ENCODE data around the gene TRIM44. TPM values are rescaled to one million over a fixed set of nuclear protein-coding genes. Genes with fewer than 3 reads are reported as not detected.

TRIM44 gene
- total RNA-seq, 1 donor from 2014 or later: 68.7 TPM

GRCh38 chr11:35811783-35812182, 149.2 kb downstream of the TRIM44 start:
- H3K27ac Mint-ChIP-seq (ENCODE audit: unreplicated experiment): no peak overlapping the region

GRCh38 chr11:35812828-35813227, 150.3 kb downstream of the TRIM44 start:
- Mint-ChIP-seq H3K27ac (ENCODE audit: unreplicated experiment) (no peak overlapping the region), H3K4me1 (ENCODE audit: low read depth) (peaks cover 6% of the 10 kb centered on the region), H3K27me3 (ENCODE audit: low read depth) (no peaks in the 10 kb centered on the region), H3K9me3 (ENCODE audit: low read depth) (no peaks in the 10 kb centered on the region), H3K36me3 (ENCODE audit: low read depth) (peaks cover 9% of the 10 kb centered on the region), H3K4me3 (ENCODE audit: unreplicated experiment) (no peak overlapping the region)
- DNase-seq (ENCODE audit: low spot score): no peak
- TF ChIP-seq CTCF (IDR thresholded peaks at IDR 0.05): no peak

More at GRCh38 chr11:35811783-35812182, 149.2 kb downstream of the TRIM44 start:
- no peaks in the 10 kb centered on the region for H3K27me3 Mint-ChIP-seq (ENCODE audit: low read depth)
- no peaks in the 10 kb centered on the region for H3K9me3 Mint-ChIP-seq (ENCODE audit: low read depth)
- DNase-seq (ENCODE audit: low spot score): no peak
- no peak for TF ChIP-seq CTCF (IDR thresholded peaks at IDR 0.05)
- H3K4me1 Mint-ChIP-seq (ENCODE audit: low read depth): peaks cover 6% of the 10 kb centered on the region
- no peak overlapping the region for H3K4me3 Mint-ChIP-seq (ENCODE audit: unreplicated experiment)
- H3K36me3 Mint-ChIP-seq (ENCODE audit: low read depth): peaks cover 12% of the 10 kb centered on the region

GRCh38 chr11:35814081-35814695, 151.6 kb downstream of the TRIM44 start:
- Mint-ChIP-seq H3K4me1 (ENCODE audit: low read depth) (peaks cover 6% of the 10 kb centered on the region), H3K27ac (ENCODE audit: unreplicated experiment) (no peak overlapping the region), H3K27me3 (ENCODE audit: low read depth) (no peaks in the 10 kb centered on the region), H3K36me3 (ENCODE audit: low read depth) (peaks cover 9% of the 10 kb centered on the region), H3K4me3 (ENCODE audit: unreplicated experiment) (no peak overlapping the region), H3K9me3 (ENCODE audit: low read depth) (no peaks in the 10 kb centered on the region)
- no peak for TF ChIP-seq CTCF (IDR thresholded peaks at IDR 0.05)
- DNase-seq (ENCODE audit: low spot score): no peak

GRCh38 chr11:35814720-35815305, 152.2 kb downstream of the TRIM44 start:
- no peak overlapping the region for H3K27ac Mint-ChIP-seq (ENCODE audit: unreplicated experiment)
- peaks cover 9% of the 10 kb centered on the region for H3K36me3 Mint-ChIP-seq (ENCODE audit: low read depth)
- DNase-seq (ENCODE audit: low spot score): no peak
- no peaks in the 10 kb centered on the region for H3K27me3 Mint-ChIP-seq (ENCODE audit: low read depth)
- no peaks in the 10 kb centered on the region for H3K9me3 Mint-ChIP-seq (ENCODE audit: low read depth)
- TF ChIP-seq CTCF (IDR thresholded peaks at IDR 0.05): no peak
- H3K4me3 Mint-ChIP-seq (ENCODE audit: unreplicated experiment): no peak overlapping the region
- H3K4me1 Mint-ChIP-seq (ENCODE audit: low read depth): peaks cover 6% of the 10 kb centered on the region

GRCh38 chr11:35815556-35816315, 153.2 kb downstream of the TRIM44 start:
- no peak overlapping the region for H3K27ac Mint-ChIP-seq (ENCODE audit: unreplicated experiment)
- no peaks in the 10 kb centered on the region for H3K9me3 Mint-ChIP-seq (ENCODE audit: low read depth)
- peaks cover 7% of the 10 kb centered on the region for H3K36me3 Mint-ChIP-seq (ENCODE audit: low read depth)
- no peaks in the 10 kb centered on the region for H3K27me3 Mint-ChIP-seq (ENCODE audit: low read depth)
- DNase-seq (ENCODE audit: low spot score): no peak
- peaks cover 6% of the 10 kb centered on the region for H3K4me1 Mint-ChIP-seq (ENCODE audit: low read depth)
- no peak for TF ChIP-seq CTCF (IDR thresholded peaks at IDR 0.05)
- no peak overlapping the region for H3K4me3 Mint-ChIP-seq (ENCODE audit: unreplicated experiment)
